GM21825 (cell line): ENCODE results near the gene MTHFD1L.

Experiments
- ATAC-seq: cut with Tn5 transposase; IDR thresholded peaks from one replicate; pipeline ENCODE4 v1.9.1; 2021; ENCODE audit warnings: mild to moderate bottlenecking, moderate library complexity; ENCODE audit not compliant: unreplicated experiment

MTHFD1L gene

DNA sequence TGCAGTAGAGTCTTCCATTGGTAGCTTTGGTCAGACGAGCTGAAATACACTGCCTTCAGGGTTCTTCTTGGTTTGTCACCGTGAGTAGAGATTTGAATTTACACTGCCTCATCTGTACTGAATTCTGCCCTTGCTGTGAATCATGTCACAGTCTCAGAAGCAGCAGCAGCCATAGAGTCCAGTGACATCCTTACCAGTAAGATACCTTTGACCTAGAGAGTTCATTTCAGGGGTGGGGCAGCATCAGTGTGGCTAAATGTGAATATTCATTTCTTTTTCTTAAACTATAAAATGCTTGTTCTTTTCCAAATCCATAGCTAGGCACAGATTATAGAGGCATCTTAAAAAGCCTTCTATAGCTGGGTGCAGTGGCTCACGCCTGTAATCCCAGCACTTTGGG, 223.5 kb downstream of the MTHFD1L start:
- no peak for ATAC-seq

DNA sequence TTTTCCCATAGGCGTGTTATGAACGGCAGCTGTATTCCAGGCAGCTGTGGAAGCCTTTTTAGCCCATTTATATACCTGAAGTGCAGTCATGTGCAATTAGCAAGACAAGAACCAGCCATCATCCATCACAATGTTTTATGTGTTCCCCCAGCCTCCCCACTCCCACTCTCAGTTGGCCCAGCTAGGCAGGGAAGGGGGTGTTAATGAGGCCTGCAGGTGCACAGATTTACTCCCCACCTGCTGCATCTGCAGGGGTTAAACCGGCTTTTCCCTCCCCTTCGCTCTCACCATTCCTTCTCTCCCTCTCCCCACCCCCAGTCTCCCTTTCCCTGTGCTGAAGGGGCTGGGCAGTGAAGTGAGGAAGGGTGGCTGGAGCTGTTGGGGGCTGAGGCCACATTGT, 224.5 kb downstream of the MTHFD1L start:
- ATAC-seq: no peak

DNA sequence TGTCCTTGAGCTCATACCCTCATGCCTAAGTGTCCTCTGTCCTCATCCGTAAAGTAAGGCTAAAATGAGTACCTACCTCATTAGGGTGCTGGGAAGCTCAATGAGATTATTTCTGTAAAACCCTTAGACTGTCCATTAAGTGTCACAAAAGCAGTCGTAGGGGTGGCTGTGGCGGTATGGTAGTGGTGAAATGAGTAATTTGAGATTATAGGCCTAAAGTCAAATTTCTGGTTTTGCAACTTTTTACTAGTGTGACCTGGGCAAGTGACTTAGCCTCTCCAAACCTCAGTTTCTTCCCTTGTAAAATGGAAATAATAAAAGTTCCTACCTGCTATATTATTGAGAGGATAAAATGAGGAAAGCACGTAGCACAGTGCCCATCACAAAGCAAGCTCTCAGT, 226.1 kb downstream of the MTHFD1L start:
- ATAC-seq: no peak

DNA sequence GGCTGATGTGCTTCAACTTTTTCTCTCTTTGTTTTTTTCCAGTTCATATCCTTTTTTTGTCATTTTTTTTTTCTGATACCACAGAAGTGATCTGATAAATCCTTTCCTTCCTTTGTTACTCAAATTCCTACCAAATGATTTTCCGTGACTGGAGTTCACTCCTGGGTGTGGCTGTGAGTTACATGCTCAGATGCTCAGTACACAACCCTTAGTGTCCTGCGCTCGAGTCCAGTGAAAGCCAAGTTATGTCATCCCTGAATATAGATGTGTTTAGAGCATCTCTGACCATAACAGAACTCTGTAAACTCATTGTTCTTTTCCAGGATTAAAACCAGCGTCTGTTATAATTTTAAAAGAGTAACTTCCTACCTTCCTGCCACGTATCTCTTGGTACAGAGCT, 227.1 kb downstream of the MTHFD1L start:
- no peak for ATAC-seq

DNA sequence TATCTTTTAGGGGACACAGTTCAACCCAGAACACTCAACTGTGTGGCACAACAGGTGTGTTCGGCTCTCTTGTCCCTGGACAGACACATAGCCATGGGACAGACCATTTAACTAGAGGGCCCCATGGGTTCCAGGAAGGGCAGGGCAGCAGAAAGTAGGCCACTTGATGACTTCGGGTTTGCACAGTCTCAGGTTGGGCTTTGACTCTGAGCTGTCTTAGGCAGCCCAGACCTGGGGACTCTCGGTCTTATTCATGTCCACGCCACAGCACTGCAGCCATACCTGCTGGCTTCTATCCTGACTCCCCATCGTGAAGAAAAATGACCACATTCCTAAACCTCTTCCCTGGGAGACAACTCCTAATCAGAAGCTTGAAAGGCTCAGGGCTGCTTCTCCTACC, 228.2 kb downstream of the MTHFD1L start:
- ATAC-seq: no peak

DNA sequence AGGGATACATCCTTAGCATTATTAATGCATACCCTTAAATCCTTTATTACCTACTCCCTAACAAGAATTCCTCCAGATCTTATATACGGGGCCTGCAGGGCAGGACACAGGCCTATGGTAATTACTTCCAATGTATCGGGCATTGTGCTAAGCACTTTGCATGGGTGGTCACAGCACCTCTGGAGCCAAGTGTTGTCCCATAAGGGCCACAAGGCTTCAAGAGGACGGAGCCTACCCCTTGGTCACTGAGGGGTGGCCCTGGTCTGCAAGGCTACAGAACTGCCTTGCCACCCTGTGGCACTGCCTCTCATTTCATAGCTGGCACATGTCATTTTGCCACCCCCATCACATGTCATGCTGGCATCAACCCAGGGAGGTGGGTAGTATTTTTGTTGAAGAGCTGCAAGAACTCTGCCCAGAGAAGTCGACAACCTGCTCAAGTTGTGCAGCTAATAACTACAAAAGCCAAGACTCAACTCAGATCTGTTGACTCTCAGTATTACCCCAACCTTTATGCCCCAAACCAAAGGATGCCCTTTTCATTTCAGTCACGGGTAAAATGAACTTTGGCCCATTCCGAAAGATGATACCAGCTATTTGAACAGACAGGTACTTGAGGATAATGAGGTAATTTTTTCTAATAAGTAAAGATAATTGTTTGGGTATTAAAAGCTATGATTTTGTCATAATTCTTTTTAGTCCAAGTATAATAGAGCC, 230.2 kb downstream of the MTHFD1L start:
- ATAC-seq: no peak

DNA sequence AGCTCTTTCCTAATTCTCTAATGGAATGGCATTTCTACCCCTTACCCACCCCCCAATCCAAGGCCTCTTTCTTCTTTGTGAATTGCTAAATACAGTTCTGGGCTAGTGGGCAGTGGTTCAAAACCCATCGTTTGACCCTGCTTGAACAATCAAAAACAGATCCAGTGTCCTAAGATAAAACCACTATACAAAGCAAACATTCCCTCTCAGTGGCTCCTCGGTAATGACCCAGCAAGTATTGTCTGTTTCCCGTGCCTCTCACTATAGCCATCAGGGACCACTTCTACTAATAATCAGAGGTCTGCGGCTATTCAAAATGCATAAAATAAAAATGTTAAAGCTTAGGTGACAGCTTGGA, 230.7 kb downstream of the MTHFD1L start:
- no peak for ATAC-seq

DNA sequence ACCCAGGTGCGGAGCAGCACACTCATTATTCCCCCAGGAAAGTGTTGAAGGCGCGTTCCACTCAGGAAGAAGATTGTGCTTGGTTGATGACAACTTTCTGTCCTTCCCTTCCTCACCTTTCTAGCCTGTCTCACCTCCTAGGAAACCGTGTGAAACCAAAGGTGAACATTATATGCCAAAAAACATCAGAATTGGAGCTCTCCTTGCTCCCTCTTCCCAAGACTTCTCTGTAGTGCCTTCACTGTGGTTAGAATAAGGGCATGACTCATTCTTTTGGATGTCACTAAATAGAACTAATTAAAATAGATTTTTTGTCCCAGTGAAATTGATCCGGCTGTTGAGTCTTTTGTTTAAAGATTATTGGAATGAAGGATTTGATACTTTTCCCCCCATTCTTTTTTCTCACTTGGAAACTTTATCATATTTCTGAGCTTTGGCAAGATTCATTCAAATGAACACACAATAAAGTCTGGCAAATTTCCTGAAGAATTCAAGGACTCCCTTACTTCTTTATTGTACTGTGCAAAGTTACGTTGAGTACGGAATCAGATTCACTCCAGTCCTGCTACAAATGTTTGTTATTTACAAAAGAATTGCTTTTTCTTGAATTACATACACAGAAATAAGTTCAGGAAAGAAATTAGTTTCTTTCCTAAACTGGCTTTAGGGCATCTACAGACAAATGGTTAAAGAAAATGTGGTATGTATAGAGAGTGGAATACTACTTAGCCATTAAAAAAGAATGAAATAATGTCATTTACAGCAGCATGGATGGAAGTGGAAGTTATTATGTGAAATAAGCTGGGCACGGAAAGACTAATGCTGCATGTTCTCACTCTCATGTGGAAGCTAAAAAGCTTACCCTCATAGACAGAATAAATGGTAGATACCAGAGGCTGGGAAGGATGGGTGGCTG, 231.4 kb downstream of the MTHFD1L start:
- no peak for ATAC-seq

DNA sequence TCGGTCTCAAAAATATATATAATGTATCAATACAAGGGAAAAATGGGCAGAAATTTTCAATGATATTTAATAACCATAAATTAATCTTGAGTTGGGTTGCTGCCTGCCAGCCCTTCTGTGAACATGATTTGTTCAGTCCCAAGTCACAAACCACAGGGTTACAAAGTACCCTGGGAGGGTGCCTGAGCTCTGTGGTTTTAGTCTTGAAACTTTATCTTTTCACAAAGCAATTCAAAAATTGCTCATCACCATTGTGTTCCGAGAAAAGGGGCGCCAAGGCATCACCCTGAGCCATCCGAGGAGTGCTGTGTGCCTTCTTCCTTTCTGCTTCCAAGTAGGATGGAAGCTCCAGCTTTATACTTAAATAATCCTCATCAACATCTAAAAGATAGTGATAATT, 232.7 kb downstream of the MTHFD1L start:
- ATAC-seq: no peak

DNA sequence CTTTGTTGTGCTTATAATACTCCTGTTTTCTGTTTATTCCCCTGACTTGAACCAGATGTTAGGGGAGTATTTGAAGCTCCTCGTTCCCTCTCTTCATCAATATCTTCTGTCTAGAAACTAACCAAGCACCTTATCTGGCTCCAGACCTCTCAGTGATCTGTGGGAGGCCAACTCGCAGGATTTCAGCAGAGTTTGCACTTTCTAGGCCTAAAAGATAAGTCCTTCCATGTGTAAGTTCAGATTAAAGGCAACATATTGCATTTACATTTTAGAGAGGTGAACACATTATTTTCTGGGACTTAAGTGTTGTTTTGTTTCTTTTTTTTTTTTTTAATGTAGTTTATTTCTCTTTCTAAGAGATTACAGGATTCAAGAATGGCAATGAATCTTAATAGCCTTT, 234.8 kb downstream of the MTHFD1L start:
- no peak for ATAC-seq

DNA sequence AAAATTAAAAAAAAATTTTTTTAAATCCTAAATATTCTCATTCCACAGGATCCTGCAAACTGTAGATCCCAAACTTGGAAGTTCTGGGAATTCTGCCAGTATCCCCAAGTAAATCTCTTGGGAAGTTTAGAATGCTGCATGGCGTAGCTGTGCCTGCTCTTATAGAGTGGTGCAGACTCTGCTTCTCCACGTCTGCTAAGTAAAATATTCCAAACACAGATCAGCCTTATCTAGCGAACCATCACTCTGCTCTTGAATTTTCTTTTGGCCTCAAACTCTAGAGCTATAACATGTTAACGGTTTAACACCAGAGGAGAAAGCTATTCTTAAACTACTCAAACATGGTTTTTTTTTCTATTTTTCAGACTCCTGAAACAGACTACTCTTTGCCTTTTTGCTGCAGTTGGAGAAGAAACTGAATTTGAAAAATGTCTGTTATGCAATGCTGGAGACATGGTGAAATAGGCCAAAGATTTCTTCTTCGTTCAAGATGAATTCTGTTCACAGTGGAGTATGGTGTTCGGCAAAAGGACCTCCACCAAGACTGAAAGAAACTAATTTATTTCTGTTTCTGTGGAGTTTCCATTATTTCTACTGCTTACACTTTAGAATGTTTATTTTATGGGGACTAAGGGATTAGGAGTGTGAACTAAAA, 235.8 kb downstream of the MTHFD1L start:
- no peak for ATAC-seq

DNA sequence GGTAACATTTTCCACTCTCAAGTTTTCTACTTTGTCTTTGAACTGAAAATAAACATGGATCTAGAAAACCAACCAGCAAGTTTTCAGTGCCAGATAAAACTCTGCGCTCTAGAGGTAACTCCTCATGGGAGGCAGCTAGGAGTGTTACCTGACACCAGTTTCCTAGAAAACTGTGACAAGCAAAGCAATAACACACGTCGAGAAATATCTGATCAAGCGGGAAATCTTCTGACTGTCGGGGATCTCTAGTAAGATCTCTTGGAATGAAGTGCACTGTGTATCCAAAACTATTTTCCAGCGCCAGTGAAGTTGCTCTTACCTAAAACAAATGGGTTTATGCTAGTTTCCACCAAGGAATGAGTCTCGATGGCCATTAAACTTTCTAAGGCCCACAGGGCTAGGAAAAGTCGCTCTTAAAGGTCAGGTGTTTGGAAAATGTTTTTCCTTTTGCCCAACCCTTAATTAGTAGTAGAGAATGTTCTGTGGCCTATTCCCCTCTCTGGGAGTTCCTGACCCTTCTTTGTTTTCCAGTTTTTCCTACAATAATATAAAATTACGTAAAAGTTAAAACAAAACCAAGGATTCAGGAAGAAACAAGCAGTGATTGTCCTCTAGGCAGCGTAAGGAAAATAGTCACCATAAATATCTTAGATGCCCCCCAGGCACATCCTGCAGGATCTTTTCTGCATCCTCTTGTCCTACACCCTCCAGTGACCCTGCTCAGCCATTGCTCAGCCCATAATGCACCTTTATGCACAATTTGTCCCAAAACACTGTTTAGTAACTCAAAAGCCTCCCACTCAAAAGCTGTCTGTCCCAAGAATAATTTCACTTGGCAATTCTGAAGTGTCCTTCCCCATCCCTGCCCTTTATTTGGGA, 236.6 kb downstream of the MTHFD1L start:
- no peak for ATAC-seq

DNA sequence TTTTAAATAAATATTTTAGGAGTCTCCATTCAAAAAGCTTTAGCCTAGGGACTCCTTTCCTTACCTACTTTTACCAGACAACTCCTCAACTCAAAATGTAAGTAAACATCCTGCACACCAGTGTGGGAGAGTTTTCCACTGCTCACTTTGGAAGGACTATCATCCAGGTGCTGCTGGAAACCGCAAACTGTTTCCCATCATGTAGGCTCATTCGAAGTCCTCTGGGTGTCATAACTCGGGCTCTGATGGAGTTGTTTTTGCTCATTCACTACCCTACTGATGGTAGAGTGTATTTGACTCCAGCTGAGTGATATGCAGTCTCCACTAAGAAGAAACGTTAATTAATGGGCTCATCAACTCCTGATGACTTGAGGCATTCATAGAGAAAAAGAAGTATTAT, 237.8 kb downstream of the MTHFD1L start:
- ATAC-seq: no peak

DNA sequence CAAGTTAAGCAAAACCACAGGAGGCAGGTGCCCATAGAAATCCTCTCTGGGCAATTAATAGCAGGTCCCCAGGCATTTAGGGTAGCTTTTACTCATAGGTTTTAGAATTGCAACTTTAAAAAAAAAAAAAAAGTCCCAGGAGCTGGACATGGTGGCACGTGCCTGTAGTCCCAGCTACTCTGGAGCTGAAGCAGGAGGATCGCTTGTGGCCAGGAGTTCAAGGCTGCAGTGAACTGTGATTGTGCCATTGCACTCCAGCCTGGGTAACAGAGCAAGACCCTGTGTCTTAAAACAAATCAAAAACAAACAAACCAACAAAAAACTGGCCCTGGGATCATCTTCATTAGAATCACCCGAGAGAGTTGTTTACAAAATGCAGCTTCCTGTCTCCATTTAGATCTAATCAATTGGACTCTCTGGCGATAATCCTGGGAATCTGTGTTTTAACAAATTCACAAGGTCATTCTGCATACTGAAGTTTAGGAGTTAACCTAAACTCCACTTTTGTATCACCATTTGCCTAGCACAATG, 242.5 kb downstream of the MTHFD1L start:
- ATAC-seq: no peak

DNA sequence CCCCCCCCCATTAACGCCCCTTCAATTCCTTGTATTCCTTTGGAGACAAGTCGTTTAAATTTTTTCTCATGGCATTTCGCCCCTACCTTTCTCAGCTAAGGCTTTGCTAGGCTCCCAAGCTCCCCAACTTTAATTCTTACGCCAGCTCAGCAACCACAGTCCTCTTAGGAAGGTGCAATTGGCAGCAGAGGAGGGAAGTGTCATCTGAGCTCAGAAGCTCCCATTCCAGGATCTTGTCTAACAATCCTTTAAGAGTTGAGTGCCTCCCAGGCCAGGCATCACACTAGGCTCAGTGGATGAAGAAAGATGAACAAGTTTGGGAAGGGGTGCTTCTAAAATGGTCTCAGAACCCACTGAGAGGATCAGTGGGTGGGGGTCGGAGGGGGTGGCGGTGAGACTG, 243.0 kb downstream of the MTHFD1L start:
- no peak for ATAC-seq

DNA sequence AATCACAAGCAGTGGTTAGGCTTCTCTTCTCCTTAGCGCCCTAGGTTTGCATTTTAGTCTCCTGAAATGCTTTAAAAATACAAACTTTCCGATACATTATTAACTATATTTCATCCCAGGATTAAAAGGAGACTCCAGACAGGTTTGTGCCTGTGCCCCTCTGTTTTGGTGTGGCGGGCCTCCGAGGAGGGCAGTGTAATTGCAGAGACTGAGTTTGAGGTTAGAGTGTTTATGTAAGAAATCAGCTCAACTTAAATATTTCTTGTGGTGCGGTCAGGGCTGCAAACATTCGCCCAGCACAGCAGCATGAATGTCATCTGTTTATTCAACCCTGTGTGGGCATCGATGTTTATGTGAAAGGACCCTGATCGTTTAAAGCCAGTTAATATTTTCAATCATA, 243.9 kb downstream of the MTHFD1L start:
- ATAC-seq: no peak

DNA sequence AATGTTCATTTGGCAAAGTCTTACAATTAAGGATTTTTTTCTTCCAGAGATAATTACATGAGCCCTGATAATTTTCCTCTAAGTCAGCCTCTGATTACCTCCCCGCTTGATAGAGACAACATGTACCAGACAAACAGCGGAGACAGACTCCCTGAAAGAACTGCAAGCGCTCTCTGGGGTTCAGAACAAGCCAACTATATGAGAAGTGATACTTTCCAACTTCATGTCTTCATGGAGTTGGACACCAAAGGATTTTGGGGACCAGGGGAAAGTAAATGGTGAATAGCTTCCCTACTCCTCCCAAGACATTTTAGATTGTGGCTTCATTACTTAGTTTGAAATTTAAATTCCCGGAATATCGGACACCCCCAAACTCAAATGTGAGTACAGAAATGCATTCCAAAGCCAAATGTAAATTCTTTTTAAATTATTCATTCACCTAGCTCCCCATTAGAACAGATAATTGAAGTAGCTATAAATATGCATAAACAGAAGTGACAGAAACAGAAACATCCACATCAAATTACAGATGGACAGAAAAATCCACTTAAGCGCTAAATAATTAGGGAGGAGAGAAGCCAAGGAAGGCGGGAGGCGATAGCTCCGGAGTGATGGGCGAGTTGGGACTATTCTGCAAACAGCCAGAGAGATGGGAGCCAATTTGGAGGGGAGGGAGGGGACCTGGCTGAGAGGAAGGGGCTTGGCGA, 244.5 kb downstream of the MTHFD1L start:
- no peak for ATAC-seq

DNA sequence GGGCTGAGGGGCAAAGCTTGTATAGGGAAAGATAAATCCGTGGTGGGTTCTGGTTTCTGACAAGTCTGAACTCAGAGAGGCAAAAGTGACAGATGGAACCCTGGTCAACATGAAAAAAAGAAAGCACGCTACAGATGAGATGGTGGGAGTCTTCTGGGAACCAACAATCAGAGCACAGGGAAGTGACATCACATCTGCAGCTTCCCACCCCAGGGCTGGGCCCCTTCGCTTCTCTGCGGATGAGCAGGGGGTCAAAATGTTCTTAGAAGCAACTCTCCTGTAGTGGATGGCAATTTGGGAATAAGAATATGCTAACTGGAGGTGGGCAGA, 245.0 kb downstream of the MTHFD1L start:
- no peak for ATAC-seq

DNA sequence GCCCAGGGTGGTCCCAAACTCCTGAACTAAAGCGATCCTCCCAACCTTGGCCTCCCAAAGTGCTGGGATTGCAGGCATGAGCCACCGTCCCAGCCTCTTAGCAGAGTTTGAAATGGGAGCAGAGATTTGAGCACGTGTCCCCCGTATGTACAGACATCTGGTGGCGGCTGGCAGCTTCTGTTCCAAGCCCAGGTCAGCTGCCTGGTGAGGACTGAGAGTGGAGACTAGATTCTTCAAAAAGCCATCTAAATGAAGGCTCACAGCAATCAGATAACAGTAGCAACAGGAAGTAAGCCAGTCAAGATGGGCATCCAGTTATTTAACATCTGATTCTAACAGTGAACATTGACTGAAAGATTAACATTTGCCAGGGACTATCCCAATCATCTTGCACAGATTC, 246.2 kb downstream of the MTHFD1L start:
- no peak for ATAC-seq

DNA sequence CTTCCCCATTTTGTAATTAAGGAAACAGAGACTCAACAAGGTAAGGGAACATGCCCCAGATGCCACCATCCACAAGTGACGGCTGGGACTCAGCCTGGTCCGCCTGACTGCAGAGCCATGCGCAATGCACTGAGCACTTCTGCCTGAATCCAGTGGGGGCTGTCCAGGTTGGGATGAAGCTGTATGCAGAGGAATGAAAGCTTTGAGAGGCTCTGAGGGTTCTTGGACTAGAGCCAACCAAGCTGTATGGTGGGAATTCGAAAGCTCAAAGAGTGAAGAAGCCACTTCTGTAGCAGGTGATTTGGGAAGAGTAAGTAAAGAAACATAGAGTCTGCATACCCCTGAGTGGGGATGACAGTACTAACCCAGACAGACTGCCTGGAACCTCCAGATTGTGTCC, 246.6 kb downstream of the MTHFD1L start:
- ATAC-seq: no peak
